ENCODE measurements around the gene IL22RA1. TPM values are rescaled to one million over a fixed set of nuclear protein-coding genes. Genes with fewer than 3 reads are reported as not detected.

IL22RA1 gene
- total RNA-seq, 2 donors from 2014 or later, result 0.15 to 0.24 TPM

- Histone ChIP-seq H3K4me1 (peaks cover 0 to 24% of the 10 kb centered on the region in 2 donors), H3K27ac (peak overlapping the region in 1 of 2 donors; percentile 74)
- no peak for DNase-seq (ENCODE audit: low spot score)
Measured at GRCh38 chr1:24092979-24093378, 50.0 kb downstream of the IL22RA1 start.

GRCh38 chr1:24091971-24092482, 50.9 kb downstream of the IL22RA1 start:
- Histone ChIP-seq H3K36me3 (peaks cover 70% of the 10 kb centered on the region), H3K9me3 (no peaks in the 10 kb centered on the region), H3K4me3 (no peak overlapping the region), H3K4me1 (peaks cover 0 to 17% of the 10 kb centered on the region in 2 donors), H3K27me3 (no peaks in the 10 kb centered on the region), H3K27ac (peak overlapping the region; percentile 35 to 74)
- TF ChIP-seq CTCF (IDR thresholded peaks at IDR 0.05), result no peak
- no peak for DNase-seq (ENCODE audit: low spot score)

More at GRCh38 chr1:24092979-24093378, 50.0 kb downstream of the IL22RA1 start:
- no peak for TF ChIP-seq CTCF (IDR thresholded peaks at IDR 0.05)
- Histone ChIP-seq H3K36me3 (peaks cover 60% of the 10 kb centered on the region), H3K4me3 (no peak overlapping the region), H3K9me3 (no peaks in the 10 kb centered on the region), H3K27me3 (no peaks in the 10 kb centered on the region)

GRCh38 chr1:24090736-24091135, 52.2 kb downstream of the IL22RA1 start:
- Histone ChIP-seq H3K36me3 (peaks cover 80% of the 10 kb centered on the region), H3K27me3 (no peaks in the 10 kb centered on the region), H3K27ac (peak overlapping the region; percentile 68 to 74), H3K4me1 (peaks cover 0 to 6% of the 10 kb centered on the region in 2 donors), H3K9me3 (no peaks in the 10 kb centered on the region), H3K4me3 (no peak overlapping the region)
- no peak for TF ChIP-seq CTCF (IDR thresholded peaks at IDR 0.05)
- DNase-seq (ENCODE audit: low spot score), result no peak

DNA sequence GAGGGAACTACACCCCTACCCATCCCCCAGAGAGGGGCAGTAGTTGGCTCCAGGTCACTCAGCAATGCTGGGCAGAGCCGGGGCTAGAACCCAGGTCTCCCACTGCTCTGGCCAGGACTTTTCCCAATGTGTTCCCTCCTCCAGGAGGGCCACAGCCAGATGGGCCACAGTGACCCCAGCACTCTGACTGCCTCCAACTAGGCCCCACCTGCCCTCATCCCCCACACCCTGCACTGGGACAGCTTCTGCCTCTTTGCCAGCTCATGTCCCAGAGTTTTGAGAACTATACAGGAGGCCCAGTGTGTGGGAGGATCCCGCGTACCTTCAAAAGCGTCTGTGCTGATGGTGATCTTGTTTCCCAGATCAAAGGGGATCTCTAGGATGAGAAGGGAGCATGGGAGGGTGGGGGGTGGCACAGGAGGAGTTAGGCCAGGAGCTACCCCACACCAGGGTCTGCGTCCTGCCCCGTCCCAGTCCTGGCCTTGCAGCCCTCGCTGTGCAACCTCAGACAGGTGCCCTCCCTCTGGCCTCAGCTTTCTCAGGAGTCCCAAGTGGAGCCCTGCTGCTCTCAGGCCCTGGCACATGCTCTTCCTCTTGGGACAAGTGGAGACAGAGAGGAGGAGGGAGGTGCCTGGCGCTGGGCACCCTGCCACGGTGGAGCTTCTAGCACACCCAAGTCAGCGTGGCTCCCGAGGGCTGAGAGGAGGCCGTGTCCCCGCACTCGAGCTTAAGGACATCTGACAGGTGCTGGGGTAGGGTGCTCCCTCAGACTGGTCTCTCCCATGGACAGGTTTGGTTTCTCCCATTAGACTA, 53.0 kb downstream of the IL22RA1 start:
- Histone ChIP-seq H3K9me3 (no peaks in the 10 kb centered on the region), H3K36me3 (peaks cover 81% of the 10 kb centered on the region), H3K4me1 (no peaks in the 10 kb centered on the region), H3K27me3 (no peaks in the 10 kb centered on the region), H3K4me3 (no peak overlapping the region), H3K27ac (peak overlapping the region; percentile 68 to 74)
- TF ChIP-seq CTCF (IDR thresholded peaks at IDR 0.05), result no peak
- DNase-seq (ENCODE audit: low spot score), result no peak

DNA sequence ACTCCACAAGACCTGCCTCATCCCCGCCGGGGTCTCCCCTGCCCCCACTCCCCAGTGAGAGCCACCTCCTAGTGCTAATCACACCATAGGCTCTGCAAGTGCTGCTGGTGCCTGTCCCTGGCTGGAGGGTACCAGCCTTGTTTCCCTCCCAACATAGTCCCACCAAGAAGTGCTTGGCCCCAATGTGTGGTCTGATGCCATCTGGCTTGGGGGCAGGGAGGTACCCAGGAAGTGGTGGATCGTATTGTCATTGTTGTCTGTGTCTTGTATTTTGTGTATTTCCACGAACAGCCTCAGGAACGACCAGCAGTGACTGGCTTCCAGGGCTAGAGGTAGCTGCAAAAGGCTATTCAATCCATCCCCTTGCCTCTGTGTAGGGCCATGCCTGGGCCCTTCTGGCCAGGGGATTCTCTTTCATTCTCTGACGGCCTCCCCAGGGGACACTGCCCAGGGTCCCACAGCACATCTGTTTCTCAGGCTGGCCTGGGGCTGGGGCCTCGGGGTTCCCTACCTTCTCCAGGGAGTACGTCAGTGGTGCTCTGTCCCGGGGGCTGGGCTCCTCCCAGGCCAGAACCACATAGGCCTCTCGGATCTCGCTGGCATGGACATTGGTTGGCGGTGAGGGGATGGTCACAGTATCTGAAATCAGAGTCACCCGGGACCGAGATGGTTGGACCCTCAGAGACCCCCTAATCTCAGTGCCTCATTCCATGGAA, 53.8 kb downstream of the IL22RA1 start:
- H3K27ac ChIP-seq, result peak overlapping the region; percentile 68 to 74
- no peak overlapping the region for H3K4me3 ChIP-seq
- peaks cover 79% of the 10 kb centered on the region for H3K36me3 ChIP-seq
- H3K4me1 ChIP-seq, result no peaks in the 10 kb centered on the region
- no peaks in the 10 kb centered on the region for H3K9me3 ChIP-seq
- no peak for TF ChIP-seq CTCF (IDR thresholded peaks at IDR 0.05)
- DNase-seq (ENCODE audit: low spot score), result no peak
- no peaks in the 10 kb centered on the region for H3K27me3 ChIP-seq

All from right atrium auricular region (tissue), 2 donors.